NOMO-1 treated with dmso at 0.1 percent for 144 hours (cell line): ENCODE measurements around the gene S100A9.
A peak's percentile ranks its signal among the peaks of the same experiment; 100 is the strongest.
"Not testable (repeated sequence)": the region's sequence is repeated elsewhere in the genome, so short reads cannot be mapped to it uniquely, and the experiment has no call there.

Experiments
- DNase-seq: peaks from one replicate; lab custom pipeline; 2025; ENCODE audit not compliant: unreplicated experiment; lab: John Stamatoyannopoulos, UW

Gene S100A9

DNA sequence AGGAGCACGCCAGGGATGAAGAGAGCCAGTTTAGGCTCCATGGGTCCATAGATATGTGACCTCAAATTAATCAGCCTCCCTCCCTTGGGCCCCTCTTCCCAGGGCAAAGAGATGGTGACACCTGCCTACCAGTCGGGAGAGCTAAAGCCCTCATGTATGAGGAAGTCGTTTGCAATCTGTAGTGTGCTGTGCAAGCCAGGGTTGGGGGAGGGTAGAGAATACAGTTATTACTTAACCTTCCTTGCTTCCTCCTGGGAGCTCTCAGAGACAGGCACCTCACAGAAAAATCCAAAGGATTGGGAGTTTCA lies 13.0 kb upstream of the S100A9 start:
- DNase-seq = peak; percentile 75

DNA sequence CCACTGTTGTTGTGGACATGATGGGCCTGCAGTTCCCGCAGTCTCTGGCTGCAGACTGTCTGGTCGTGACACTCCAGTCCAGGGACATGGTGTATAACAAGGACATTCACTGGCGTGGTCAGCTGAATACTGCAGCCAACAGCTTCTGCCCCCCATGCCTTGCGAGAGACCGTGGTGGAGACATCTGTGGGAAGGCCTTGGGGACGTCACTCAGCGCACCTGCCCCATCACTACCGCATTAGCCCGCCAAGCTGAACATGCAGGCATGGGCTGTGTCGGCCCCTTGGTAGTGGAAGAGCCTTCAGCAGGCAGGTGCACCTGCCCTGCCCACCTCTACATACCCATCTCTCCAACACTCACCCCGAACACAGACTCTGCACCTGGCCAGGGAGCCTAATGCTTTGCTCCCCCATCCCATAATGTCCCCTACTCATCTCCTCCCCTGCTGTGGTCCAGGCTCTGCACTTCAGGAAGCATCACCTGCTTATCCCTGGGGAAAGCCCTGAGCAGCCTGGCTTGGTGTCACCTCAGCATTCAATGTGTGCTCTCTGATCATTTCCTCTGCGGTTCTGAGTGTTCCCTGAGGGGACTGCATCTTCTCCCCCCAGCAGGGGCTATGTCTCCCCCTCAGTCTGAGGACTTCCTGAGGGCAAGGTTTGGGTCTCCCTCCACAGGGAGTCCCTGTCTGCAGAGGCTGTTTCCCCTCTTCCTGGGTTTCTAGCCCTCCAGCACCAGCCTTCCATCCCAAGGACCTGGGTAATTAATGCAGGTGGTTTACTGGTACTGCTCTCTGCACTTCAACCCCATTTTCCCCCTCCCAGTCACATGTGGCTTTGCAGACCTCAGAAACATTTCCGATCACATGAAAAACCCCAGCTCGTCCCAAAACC lies 12.2 kb upstream of the S100A9 start:
- no peak for DNase-seq

GRCh38 chr1:153346077-153346723 lies 11.5 kb upstream of the S100A9 start:
- DNase-seq = no peak

GRCh38 chr1:153347049-153347448 lies 10.6 kb upstream of the S100A9 start:
- DNase-seq = not testable (repeated sequence)

DNA sequence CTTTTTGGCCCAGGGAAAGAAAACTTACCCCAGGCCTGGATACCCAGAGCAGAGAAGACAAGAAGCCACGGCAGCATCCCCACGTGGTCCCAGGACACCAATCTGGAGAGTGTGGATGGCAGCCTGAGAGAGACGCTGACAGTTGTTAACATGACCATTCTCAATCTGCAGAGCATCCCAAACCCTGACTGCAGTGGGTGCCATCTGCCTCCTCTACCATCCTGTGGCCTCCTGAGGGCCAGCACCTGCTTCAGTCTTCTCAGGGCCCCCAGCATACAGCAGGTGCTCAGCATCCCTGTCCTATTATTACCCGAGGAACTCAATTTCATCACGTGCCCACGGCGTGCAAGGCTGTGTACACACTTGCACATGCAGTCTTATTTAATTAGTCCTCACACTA lies 9.8 kb upstream of the S100A9 start:
- no peak for DNase-seq

- no peak for DNase-seq
These were observed 8.9 kb upstream of the S100A9 start, which contains the start of gene PGLYRP4 for GRCh38 chr1:153348511-153349362. Gene PGLYRP4, minus strand, starts transcription at chr1:153348841. Its CDS starts 909 bp downstream, at chr1:153347932.

DNA sequence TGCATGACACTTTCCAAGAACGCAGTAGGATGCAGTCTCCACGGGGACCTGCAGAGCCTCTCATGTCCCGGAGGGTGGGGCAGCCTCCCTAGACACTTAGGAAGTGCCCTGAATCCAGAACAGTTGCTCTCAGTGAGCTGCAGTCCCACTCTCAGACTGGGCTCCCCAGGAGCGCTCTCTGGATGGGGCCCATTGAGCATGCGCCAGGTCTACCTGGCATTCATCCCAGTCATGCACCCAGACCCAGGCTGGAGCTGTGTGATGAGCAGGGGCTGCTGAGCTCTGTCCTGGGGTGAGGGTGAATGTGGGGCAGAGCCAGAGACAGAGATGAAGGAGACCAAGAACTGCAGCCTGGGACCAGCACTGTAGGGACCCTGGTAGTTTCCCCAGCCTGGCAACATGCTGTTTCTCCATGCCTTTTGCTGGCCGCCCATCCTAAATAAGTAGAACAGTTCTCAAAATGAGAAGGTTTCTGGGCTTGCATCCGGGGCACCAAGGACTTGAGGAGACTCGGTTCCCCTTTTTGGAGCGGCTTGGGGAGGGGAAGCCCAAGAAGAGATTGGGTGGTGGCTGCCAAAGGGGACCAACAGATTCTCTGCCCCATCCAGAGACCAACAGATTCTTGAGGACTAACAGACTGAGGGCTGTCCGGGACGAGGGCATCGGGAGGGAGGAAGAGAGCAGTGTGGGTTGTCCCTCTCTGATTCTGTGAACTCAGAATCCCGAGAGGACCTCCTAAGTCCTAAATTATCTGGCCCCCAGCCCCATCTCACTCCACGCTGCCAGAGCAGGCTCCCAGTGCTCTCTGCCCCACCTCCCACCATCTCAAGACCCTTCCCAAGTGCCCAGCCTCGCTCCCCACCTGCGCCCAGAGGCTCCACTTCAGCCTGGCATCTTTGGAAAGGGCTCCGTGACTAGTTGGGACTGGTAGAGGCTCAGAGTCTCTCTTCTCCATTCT lies 8.0 kb upstream of the S100A9 start:
- DNase-seq = no peak

GRCh38 chr1:153350321-153350957 lies 7.2 kb upstream of the S100A9 start:
- no peak for DNase-seq

DNA sequence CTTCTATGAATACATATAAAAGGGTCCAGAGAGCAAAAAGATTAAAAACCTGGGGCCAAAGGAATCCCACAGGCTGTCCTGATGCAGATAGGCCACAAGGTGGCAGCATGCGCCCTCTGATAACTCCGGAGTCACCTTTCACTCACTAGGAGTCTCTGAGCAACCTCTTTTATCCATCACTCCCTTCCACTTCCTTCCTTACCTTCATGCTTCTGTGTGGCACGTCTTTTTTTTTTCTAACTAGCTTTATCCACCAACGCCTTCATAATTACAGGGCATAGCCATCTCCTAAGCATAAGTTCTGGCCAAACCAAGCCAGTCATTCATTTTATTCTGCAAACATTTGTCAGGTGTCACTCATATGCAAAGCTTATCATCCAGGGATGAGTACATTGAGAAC lies 5.1 kb upstream of the S100A9 start:
- peak; percentile 52 for DNase-seq

DNA sequence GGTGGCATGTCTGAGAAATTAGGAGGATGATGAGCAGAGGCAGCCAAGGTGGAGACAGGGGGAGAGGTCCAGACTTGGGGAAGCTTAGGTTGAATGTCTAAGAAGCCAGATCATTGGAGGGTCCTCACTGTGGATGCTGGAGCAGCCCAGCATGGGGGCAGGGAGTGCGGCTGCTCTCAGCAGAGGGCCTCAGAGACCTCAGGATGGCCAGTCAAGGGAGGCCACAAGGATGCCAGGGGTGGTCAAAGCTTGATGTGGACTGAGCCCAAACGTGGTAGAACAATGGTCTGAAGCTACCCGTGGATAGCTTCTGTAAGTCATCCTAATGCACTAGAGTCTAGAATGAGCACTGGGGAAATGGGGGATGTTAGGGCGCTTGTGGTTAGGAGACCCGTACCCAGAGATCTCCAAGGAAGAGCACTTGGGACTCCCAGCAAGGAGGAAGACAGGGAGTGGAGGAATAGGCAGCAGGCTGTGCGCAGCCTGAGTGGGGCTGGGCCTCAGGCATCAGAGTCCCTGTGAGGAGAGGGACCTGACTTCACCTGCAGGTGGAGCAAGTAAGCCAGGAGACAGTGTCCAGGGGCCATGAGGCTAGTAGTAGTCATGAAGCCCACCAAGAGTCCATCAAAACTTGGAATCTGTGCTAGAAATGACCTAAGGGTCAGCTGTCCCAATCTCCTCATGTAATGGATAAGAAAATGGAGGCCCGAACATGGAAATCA lies 4.3 kb upstream of the S100A9 start:
- DNase-seq = no peak

GRCh38 chr1:153354515-153355193 lies 3.0 kb upstream of the S100A9 start:
- DNase-seq = no peak

- DNase-seq = peak; percentile 84
These were observed 2.1 kb upstream of the S100A9 start for GRCh38 chr1:153355445-153356071.

DNA sequence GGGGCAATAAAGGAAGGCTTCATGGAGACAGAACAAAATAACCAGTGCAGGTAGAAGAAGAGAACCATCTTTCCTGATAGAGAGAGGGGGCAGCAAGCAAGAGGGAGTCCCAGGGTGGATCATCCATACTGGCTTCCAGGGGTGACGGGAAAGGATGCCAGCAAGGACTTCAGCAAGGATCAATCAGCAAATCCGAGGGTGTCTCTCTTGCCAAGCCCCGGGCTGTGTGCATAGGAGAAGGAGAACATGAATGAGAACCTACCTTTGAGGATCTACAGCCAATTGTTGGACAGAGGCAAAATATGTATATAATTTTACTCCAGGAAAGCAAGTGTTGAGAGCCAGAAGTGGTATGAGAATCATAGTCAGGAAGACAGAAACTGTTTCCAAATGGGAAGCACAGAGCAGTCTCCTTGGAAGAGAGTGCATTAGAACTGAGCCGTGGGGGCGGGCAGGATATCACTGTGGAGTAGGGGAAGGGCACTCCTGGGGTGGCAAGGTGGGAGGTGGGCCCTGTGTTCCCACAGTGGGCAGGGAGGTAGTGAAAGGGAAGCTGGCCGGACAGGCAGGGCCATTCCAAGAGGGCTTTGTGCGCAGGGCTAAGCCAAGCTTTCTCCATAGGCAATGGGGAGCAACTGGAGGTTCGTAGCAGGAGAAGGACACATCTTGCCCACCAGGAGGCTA lies 1.1 kb upstream of the S100A9 start:
- no peak for DNase-seq

- DNase-seq = peak; percentile 81
These were observed 390 bp upstream of the S100A9 start for GRCh38 chr1:153357076-153357852.

GRCh38 chr1:153358691-153358975 lies 979 bp downstream of the S100A9 start:
- DNase-seq = no peak

GRCh38 chr1:153359241-153359640 lies 1.6 kb downstream of the S100A9 start:
- no peak for DNase-seq

DNA sequence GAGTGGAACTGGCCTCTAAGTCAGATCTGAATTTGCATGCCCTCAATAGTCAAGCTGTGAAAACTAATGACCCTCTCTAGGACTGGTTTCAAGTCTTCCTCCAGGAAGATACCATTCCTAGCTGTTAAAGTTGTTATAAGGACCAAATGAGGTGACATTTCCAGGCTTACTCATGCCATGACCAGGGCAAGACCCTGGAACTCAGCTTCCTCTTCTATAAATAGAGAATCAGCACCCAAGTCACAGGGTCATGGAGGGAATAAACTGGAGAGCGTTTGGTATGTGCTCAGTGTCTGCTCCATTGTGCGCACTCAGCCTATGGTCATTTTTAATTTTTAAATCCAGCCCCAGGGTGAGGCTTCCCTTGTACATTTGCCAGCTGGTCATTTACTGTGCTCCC lies 2.5 kb downstream of the S100A9 start:
- DNase-seq = no peak
